SK-N-SH (cell line): Measurements from ENCODE around the gene ZNF555. TPM values are rescaled to one million over a fixed set of nuclear protein-coding genes. Genes with fewer than 3 reads are reported as not detected.

Experiments used
- CTCF ChIA-PET: fragments of 300-600, 350-600 bp; formaldehyde crosslinking; extraction: SDS; loops from one replicate; lab custom pipeline; 2021; lab: Yijun Ruan, JAX
- POLR2A ChIA-PET: fragments of 350-600 bp; sonication (Branson Sonifier 250); formaldehyde crosslinking; extraction: SDS; loops from one replicate; lab custom pipeline; 2020; ENCODE audit warnings: antibody characterized with exemption, inconsistent platforms; lab: Yijun Ruan, JAX
- DNase-seq: peaks from one replicate; pipeline ENCODE4 v3.0.0; 2012
- H2AFZ ChIP-seq: fragments of 200-600 bp; sonication (generic); 2 replicates; pipeline ENCODE4 v1.8.1; 2016; ENCODE audit warnings: antibody characterized with exemption, mild to moderate bottlenecking, low read depth
- H3F3A ChIP-seq: fragments of 200-600 bp; sonication (generic); replicated peaks from 2 replicates; pipeline ENCODE3; 2016; ENCODE audit warnings: antibody characterized with exemption, mild to moderate bottlenecking; ENCODE audit not compliant: insufficient read depth
- H3K27ac ChIP-seq, 2 experiments: fragments of 200-500 bp in 1 of 2; fragments of 200-600 bp in 1 of 2; sonication (Bioruptor generic) in 1 of 2; sonication (generic), shearing (Covaris generic) in 1 of 2; 2 replicates each; pipeline versions ENCODE4 v1.5.1 to v1.6.1; 2014 to 2016; ENCODE audit warnings: low read depth in 2 of 2, inconsistent platforms in 1 of 2, low read length in 1 of 2, mild to moderate bottlenecking in 1 of 2, mixed read lengths in 1 of 2
- H3K27me3 ChIP-seq: fragments of 200-600 bp; sonication (generic), shearing (Covaris generic); 2 replicates; pipeline ENCODE4 v1.6.1; 2016; ENCODE audit warnings: mixed run types; ENCODE audit not compliant: insufficient read depth
- H3K36me3 ChIP-seq, 2 experiments: fragments of 200-500 bp in 1 of 2; fragments of 200-600 bp in 1 of 2; sonication (Bioruptor generic) in 1 of 2; sonication (generic) in 1 of 2; replicated peaks in 1 of 2; 2 replicates each; pipeline versions ENCODE3 to v1.5.1; 2014 to 2016; ENCODE audit warnings: low read length in 1 of 2, mild to moderate bottlenecking in 1 of 2; ENCODE audit not compliant: insufficient read depth in 2 of 2, control insufficient read depth in 1 of 2
- H3K4me1 ChIP-seq, 2 experiments: fragments of 200-500 bp in 1 of 2; fragments of 200-600 bp in 1 of 2; sonication (Bioruptor generic) in 1 of 2; sonication (generic), shearing (Covaris generic) in 1 of 2; 2 replicates each; pipeline versions ENCODE4 v1.5.1 to v1.6.1; 2014 to 2016; ENCODE audit warnings: low read depth in 1 of 2, low read length in 1 of 2, mixed run types in 1 of 2; ENCODE audit not compliant: insufficient read depth in 2 of 2, control insufficient read depth in 1 of 2
- H3K4me2 ChIP-seq: fragments of 200-600 bp; sonication (generic), shearing (Covaris generic); 2 replicates; pipeline ENCODE4 v1.6.1; 2017; ENCODE audit warnings: mixed run types
- H3K4me3 ChIP-seq, 2 experiments: fragments of 200-500 bp in 1 of 2; fragments of 200-600 bp in 1 of 2; sonication (Bioruptor generic) in 1 of 2; sonication (generic), shearing (Covaris generic) in 1 of 2; 2 replicates each; pipeline versions ENCODE4 v1.5.1 to v1.8.1; 2014 to 2016; ENCODE audit warnings: low read depth in 2 of 2, inconsistent platforms in 1 of 2, low read length in 1 of 2, mild to moderate bottlenecking in 1 of 2, mixed read lengths in 1 of 2, moderate library complexity in 1 of 2
- H3K79me2 ChIP-seq: fragments of 200-600 bp; sonication (generic); 2 replicates; pipeline ENCODE4 v1.8.1; 2017; ENCODE audit warnings: mild to moderate bottlenecking; ENCODE audit not compliant: insufficient read depth
- H3K9ac ChIP-seq: fragments of 200-600 bp; sonication (generic); 2 replicates; pipeline ENCODE4 v1.6.1; 2017; ENCODE audit warnings: mixed run types
- H3K9me2 ChIP-seq: fragments of 200-600 bp; sonication (generic); 2 replicates; pipeline ENCODE4 v1.6.1; 2017; ENCODE audit warnings: mixed run types
- H3K9me3 ChIP-seq: fragments of 200-600 bp; sonication (generic); 2 replicates; pipeline ENCODE4 v1.6.1; 2017; ENCODE audit warnings: mixed run types, mild to moderate bottlenecking, moderate library complexity
- H4K20me1 ChIP-seq: fragments of 200-600 bp; sonication (generic); 2 replicates; pipeline ENCODE4 v1.6.1; 2017; ENCODE audit warnings: mild to moderate bottlenecking, mixed run types; ENCODE audit not compliant: insufficient read depth
- CHD2 ChIP-seq: fragments of 150-350 bp; IDR thresholded peaks from 2 replicates; pipeline ENCODE4 v1.6.1; 2018; ENCODE audit warnings: low read length; ENCODE audit not compliant: partially characterized antibody
- ELF1 ChIP-seq: IDR thresholded peaks from 2 replicates; pipeline ENCODE4 v1.4.0; 2012
- EP300 ChIP-seq, 2 experiments: IDR thresholded peaks; 2 replicates each; pipeline versions ENCODE4 v1.4.0 to v1.6.1; 2012; ENCODE audit warnings: borderline replicate concordance in 1 of 2, low read depth in 1 of 2, low read length in 1 of 2
- EZH2phosphoT487 ChIP-seq: fragments of 200-600 bp; sonication (generic); IDR thresholded peaks from 2 replicates; pipeline ENCODE4 v1.6.1; 2017; ENCODE audit warnings: low read depth, mixed run types, mild to moderate bottlenecking, antibody characterized with exemption, moderate library complexity, borderline replicate concordance
- FOXM1 ChIP-seq: IDR thresholded peaks from 2 replicates; pipeline ENCODE4 v1.4.0; 2012; ENCODE audit warnings: low read depth, mild to moderate bottlenecking
- GABPA ChIP-seq: IDR thresholded peaks from 2 replicates; pipeline ENCODE4 v1.4.0; 2012; ENCODE audit warnings: low read depth, mild to moderate bottlenecking
- GATA2 ChIP-seq: sonication (generic); formaldehyde crosslinking; IDR thresholded peaks from 2 replicates; pipeline ENCODE4 v1.5.0; 2020; ENCODE audit warnings: mild to moderate bottlenecking, missing genetic modification reagents
- MEF2A ChIP-seq: IDR thresholded peaks from 2 replicates; pipeline ENCODE4 v1.4.0; 2012; ENCODE audit warnings: low read depth, borderline replicate concordance
- MXI1 ChIP-seq: IDR thresholded peaks from 2 replicates; pipeline ENCODE4 v1.6.1; 2012; ENCODE audit warnings: mild to moderate bottlenecking, low read depth, low read length, improper control_type of control experiment
- RAD21 ChIP-seq: IDR thresholded peaks from 2 replicates; pipeline ENCODE4 v1.6.1; 2012; ENCODE audit warnings: mild to moderate bottlenecking, low read length
- RCOR1 ChIP-seq: fragments of 150-350 bp; IDR thresholded peaks from 2 replicates; pipeline ENCODE4 v1.6.1; 2017; ENCODE audit warnings: antibody characterized with exemption, low read length
- RFX5 ChIP-seq: IDR thresholded peaks from 2 replicates; pipeline ENCODE4 v1.6.1; 2012; ENCODE audit warnings: mild to moderate bottlenecking, improper control_type of control experiment, low read length
- RXRA ChIP-seq: IDR thresholded peaks from 2 replicates; pipeline ENCODE4 v1.4.0; 2012; ENCODE audit warnings: low read depth, mild to moderate bottlenecking, borderline replicate concordance
- SIN3A ChIP-seq: IDR thresholded peaks from 2 replicates; pipeline ENCODE4 v1.6.1; 2012; ENCODE audit warnings: low read depth, mild to moderate bottlenecking, low read length, moderate library complexity, borderline replicate concordance
- TAF1 ChIP-seq: IDR thresholded peaks from 2 replicates; pipeline ENCODE4 v1.6.1; 2012; ENCODE audit warnings: low read depth, mild to moderate bottlenecking, low read length, moderate library complexity, borderline replicate concordance
- TCF12 ChIP-seq: IDR thresholded peaks from 2 replicates; pipeline ENCODE4 v1.4.0; 2012
- YY1 ChIP-seq: IDR thresholded peaks from 2 replicates; pipeline ENCODE4 v1.4.0; 2012; ENCODE audit warnings: low read depth, mild to moderate bottlenecking
- WGBS: methylation state at CpG from one replicate; pipeline ENCODE4 v1.1.6; 2017; ENCODE audit warnings: low lambda C conversion rate; 5-methylcytosine and 5-hydroxymethylcytosine counted together
- polyA plus RNA-seq, 3 experiments: library from polyadenylated mRNA; depleted of rRNA; stranded (reverse); fragments of >200 nt; gene quantifications; 2 replicates each; pipeline ENCODE4 v1.2.3, GENCODE V29; 2012
- TF ChIP-seq, protein P1 (sequence below): fragments of 200-600 bp; sonication (generic); IDR thresholded peaks from 2 replicates; pipeline ENCODE4 v1.6.1; 2017; ENCODE audit warnings: antibody characterized with exemption, mild to moderate bottlenecking, moderate library complexity
- TF ChIP-seq, protein P2 (sequence below): IDR thresholded peaks from 2 replicates; pipeline ENCODE4; 2012
- TF ChIP-seq, protein P3 (sequence below): fragments of 150-350 bp; IDR thresholded peaks from 2 replicates; pipeline ENCODE4 v1.6.1; 2016; ENCODE audit warnings: mild to moderate bottlenecking, low read depth, low read length
- TF ChIP-seq, protein P4 (sequence below): IDR thresholded peaks from 2 replicates; pipeline ENCODE4 v1.4.0; 2012; ENCODE audit warnings: low read depth

ZNF555 gene
- polyA plus RNA-seq, 1 of the 3 experiments (the other 2 are of a cell fraction), result 1.4 TPM

DNA sequence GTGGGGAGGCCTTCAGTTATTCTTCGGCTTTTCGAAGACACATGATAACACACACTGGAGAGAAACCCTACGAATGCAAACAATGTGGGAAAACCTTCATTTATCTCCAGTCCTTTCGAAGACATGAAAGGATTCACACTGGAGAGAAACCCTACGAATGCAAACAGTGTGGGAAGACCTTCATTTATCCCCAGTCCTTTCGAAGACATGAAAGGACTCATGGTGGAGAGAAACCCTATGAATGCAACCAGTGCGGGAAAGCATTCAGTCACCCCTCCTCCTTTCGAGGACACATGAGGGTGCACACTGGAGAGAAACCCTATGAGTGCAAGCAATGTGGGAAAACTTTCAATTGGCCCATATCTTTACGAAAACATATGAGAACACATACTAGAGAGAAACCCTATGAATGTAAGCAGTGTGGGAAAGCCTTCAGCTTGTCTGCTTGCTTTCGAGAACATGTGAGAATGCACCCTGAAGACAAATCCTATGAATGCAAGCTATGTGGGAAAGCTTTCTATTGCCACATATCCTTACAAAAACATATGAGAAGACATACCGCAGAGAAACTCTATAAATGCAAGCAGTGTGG, 11.8 kb downstream of the ZNF555 start (continued):
- TF ChIP-seq, protein P1, sequence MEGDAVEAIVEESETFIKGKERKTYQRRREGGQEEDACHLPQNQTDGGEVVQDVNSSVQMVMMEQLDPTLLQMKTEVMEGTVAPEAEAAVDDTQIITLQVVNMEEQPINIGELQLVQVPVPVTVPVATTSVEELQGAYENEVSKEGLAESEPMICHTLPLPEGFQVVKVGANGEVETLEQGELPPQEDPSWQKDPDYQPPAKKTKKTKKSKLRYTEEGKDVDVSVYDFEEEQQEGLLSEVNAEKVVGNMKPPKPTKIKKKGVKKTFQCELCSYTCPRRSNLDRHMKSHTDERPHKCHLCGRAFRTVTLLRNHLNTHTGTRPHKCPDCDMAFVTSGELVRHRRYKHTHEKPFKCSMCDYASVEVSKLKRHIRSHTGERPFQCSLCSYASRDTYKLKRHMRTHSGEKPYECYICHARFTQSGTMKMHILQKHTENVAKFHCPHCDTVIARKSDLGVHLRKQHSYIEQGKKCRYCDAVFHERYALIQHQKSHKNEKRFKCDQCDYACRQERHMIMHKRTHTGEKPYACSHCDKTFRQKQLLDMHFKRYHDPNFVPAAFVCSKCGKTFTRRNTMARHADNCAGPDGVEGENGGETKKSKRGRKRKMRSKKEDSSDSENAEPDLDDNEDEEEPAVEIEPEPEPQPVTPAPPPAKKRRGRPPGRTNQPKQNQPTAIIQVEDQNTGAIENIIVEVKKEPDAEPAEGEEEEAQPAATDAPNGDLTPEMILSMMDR, result no peak
- no peak for TF ChIP-seq TAF1
- no peak for TF ChIP-seq TCF12
- no peak for TF ChIP-seq MXI1
- TF ChIP-seq, protein P2, sequence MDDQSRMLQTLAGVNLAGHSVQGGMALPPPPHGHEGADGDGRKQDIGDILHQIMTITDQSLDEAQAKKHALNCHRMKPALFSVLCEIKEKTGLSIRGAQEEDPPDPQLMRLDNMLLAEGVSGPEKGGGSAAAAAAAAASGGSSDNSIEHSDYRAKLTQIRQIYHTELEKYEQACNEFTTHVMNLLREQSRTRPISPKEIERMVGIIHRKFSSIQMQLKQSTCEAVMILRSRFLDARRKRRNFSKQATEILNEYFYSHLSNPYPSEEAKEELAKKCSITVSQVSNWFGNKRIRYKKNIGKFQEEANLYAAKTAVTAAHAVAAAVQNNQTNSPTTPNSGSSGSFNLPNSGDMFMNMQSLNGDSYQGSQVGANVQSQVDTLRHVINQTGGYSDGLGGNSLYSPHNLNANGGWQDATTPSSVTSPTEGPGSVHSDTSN, result no peak
- TF ChIP-seq RCOR1, result no peak; the same call in 1 of the 2 replicates
- no peak for TF ChIP-seq ELF1
- TF ChIP-seq CHD2, result no peak
- TF ChIP-seq, all 33 proteins: peak for 0

DNA sequence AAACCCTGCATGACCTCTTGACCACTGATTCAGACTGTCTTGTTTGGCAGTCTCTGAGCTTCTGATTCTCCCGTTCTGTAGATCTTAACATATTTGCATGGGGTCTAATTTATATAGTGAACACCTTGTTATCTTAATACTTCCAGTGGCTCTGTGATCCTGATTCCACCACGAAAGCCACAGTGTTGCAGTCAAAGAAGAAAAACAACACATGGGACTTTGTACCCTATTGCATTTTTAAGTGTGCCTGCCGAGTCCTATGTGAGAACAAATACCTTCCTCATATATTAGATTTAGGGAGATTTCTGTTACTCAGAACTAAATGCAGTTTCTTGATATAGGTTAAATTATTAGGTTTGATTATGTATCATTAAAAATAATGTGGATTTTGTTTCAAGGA, 13.6 kb downstream of the ZNF555 start:
- H2AFZ ChIP-seq, result no peak overlapping the region
- H3F3A ChIP-seq, result no peaks in the 10 kb centered on the region
- no peaks in the 10 kb centered on the region for H3K9me2 ChIP-seq
- TF ChIP-seq GATA2 (no peak), YY1 (no peak), RXRA (no peak), EP300 (IDR thresholded peaks at IDR 0.05; ENCODE audit: borderline replicate concordance in 1 of 2, low read depth in 1 of 2, low read length in 1 of 2) (no peak), EZH2phosphoT487 (no peak), RAD21 (no peak), TCF12 (no peak), MEF2A (no peak), ELF1 (no peak), RFX5 (no peak), SIN3A (no peak), GABPA (no peak), FOXM1 (no peak)
- TF ChIP-seq, protein P2, result no peak
- TF ChIP-seq, protein P3, sequence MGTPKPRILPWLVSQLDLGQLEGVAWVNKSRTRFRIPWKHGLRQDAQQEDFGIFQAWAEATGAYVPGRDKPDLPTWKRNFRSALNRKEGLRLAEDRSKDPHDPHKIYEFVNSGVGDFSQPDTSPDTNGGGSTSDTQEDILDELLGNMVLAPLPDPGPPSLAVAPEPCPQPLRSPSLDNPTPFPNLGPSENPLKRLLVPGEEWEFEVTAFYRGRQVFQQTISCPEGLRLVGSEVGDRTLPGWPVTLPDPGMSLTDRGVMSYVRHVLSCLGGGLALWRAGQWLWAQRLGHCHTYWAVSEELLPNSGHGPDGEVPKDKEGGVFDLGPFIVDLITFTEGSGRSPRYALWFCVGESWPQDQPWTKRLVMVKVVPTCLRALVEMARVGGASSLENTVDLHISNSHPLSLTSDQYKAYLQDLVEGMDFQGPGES, result no peak
- TF ChIP-seq, protein P4, sequence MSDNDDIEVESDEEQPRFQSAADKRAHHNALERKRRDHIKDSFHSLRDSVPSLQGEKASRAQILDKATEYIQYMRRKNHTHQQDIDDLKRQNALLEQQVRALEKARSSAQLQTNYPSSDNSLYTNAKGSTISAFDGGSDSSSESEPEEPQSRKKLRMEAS, result no peak
- H3K4me3 ChIP-seq, result no peak overlapping the region; a peak in 1 of 4 replicates
- H3K9ac ChIP-seq, result no peak overlapping the region
- no peaks in the 10 kb centered on the region for H3K4me1 ChIP-seq
- no peak overlapping the region for H3K27ac ChIP-seq
- H3K9me3 ChIP-seq, result peaks cover 26% of the 10 kb centered on the region
- no peaks in the 10 kb centered on the region for H4K20me1 ChIP-seq
- no peaks in the 10 kb centered on the region for H3K27me3 ChIP-seq
- 84% methylated on average over 3 of the region's 3 CpGs for WGBS
- ChIA-PET CTCF (interaction anchor here (1.0 kb wide), 1 partner anchor 33 kb away, joined by 3 read pairs; no protein-coding TSS in a partner anchor), POLR2A (interaction anchor here (0.6 kb wide), 1 partner anchor 14 kb away, joined by 3 read pairs; no protein-coding TSS in a partner anchor)
- no peaks in the 10 kb centered on the region for H3K79me2 ChIP-seq
- DNase-seq, result no peak
- H3K4me2 ChIP-seq, result no peak overlapping the region
- H3K36me3 ChIP-seq, result peaks cover 34 to 59% of the 10 kb centered on the region in 2 experiments
